SK-N-SH treated with all-trans-retinoic acid at 6 μM for 48 hours (cell line): ENCODE measurements around the gene SLC25A20.

Experiments
- ATAC-seq: fragments of 200-7000 bp; cut with Tn5 transposase; 3 replicates; pipeline ENCODE4 v1.9.1; 2020; ENCODE audit warnings: mild to moderate bottlenecking, moderate library complexity
- ARNTL ChIP-seq: fragments of 450-650 bp; formaldehyde crosslinking; IDR thresholded peaks from 2 replicates; pipeline ENCODE4 v1.5.0; 2020; ENCODE audit warnings: low read depth, mild to moderate bottlenecking, moderate library complexity, borderline replicate concordance
- BACH2 ChIP-seq: fragments of 250-450 bp; sonication (Bioruptor Pico); IDR thresholded peaks from 2 replicates; pipeline ENCODE4 v1.9.0; 2021; ENCODE audit warnings: mild to moderate bottlenecking, borderline replicate concordance
- ESRRG ChIP-seq: fragments of 250-450 bp; sonication (Bioruptor Pico); IDR thresholded peaks from 2 replicates; pipeline ENCODE4 v1.6.1; 2021; ENCODE audit warnings: mild to moderate bottlenecking
- GLIS3 ChIP-seq: fragments of 250-450 bp; sonication (Bioruptor Pico); IDR thresholded peaks from 2 replicates; pipeline ENCODE4 v1.5.0; 2020; ENCODE audit warnings: mild to moderate bottlenecking, moderate library complexity
- ISL1 ChIP-seq: fragments of 250-450 bp; sonication (Bioruptor Pico); IDR thresholded peaks from 2 replicates; pipeline ENCODE4 v2.1.2; 2022; ENCODE audit warnings: mild to moderate bottlenecking, moderate library complexity
- OSR1 ChIP-seq: fragments of 250-450 bp; sonication (Bioruptor Pico); IDR thresholded peaks from 2 replicates; pipeline ENCODE4 v1.8.0; 2022; ENCODE audit warnings: moderate library complexity, mild to moderate bottlenecking, inconsistent platforms
- PPARA ChIP-seq: fragments of 250-450 bp; sonication (Bioruptor Pico); IDR thresholded peaks from 2 replicates; pipeline ENCODE4 v1.5.0; 2020; ENCODE audit warnings: mild to moderate bottlenecking, borderline replicate concordance
- RARB ChIP-seq: fragments of 250-450 bp; sonication (Bioruptor Pico); IDR thresholded peaks from 2 replicates; pipeline ENCODE4 v1.8.0; 2021; ENCODE audit warnings: mild to moderate bottlenecking, moderate library complexity
- SNAI2 ChIP-seq: fragments of 250-450 bp; sonication (Bioruptor Pico); IDR thresholded peaks from 2 replicates; pipeline ENCODE4 v1.5.0; 2020; ENCODE audit warnings: mild to moderate bottlenecking, moderate library complexity
- TCF4 ChIP-seq: fragments of 250-450 bp; sonication (Bioruptor Pico); IDR thresholded peaks from 2 replicates; pipeline ENCODE4 v1.8.0; 2021; ENCODE audit warnings: mild to moderate bottlenecking, moderate library complexity, borderline replicate concordance
- TOX ChIP-seq: fragments of 250-450 bp; sonication (Bioruptor Pico); IDR thresholded peaks from 2 replicates; pipeline ENCODE4 v1.8.0; 2021; ENCODE audit warnings: mild to moderate bottlenecking, moderate library complexity, borderline replicate concordance
- ZC3H10 ChIP-seq: fragments of 250-450 bp; sonication (Bioruptor Pico); IDR thresholded peaks from 2 replicates; pipeline ENCODE4 v1.5.1; 2021; ENCODE audit warnings: mild to moderate bottlenecking, moderate library complexity
- ZFP30 ChIP-seq: fragments of 450-650 bp; formaldehyde crosslinking; IDR thresholded peaks from 2 replicates; pipeline ENCODE4 v1.5.0; 2022; ENCODE audit warnings: mild to moderate bottlenecking, moderate library complexity
- ZNF565 ChIP-seq: fragments of 450-650 bp; formaldehyde crosslinking; conservative IDR thresholded peaks from 2 replicates; pipeline ENCODE4 v1.5.0; 2020; ENCODE audit warnings: low read depth, mild to moderate bottlenecking, moderate library complexity
- ZNF70 ChIP-seq: fragments of 450-650 bp; formaldehyde crosslinking; IDR thresholded peaks from 2 replicates; pipeline ENCODE4 v1.5.0; 2020; ENCODE audit warnings: mild to moderate bottlenecking, moderate library complexity
- TF ChIP-seq, protein P1 (sequence below): fragments of 250-450 bp; sonication (Bioruptor Pico); IDR thresholded peaks from 2 replicates; pipeline ENCODE4 v1.8.0; 2020; ENCODE audit warnings: mild to moderate bottlenecking, moderate library complexity, borderline replicate concordance
- TF ChIP-seq, protein P2 (sequence below): fragments of 250-450 bp; sonication (Bioruptor Pico); IDR thresholded peaks from 2 replicates; pipeline ENCODE4 v1.5.0; 2020; ENCODE audit warnings: mild to moderate bottlenecking, moderate library complexity
- TF ChIP-seq, protein P3 (sequence below): fragments of 250-450 bp; sonication (Bioruptor Pico); IDR thresholded peaks from 2 replicates; pipeline ENCODE4 v1.8.0; 2021; ENCODE audit warnings: low read depth, mild to moderate bottlenecking, moderate library complexity, borderline replicate concordance
- TF ChIP-seq, protein P4 (sequence below): fragments of 250-450 bp; sonication (Bioruptor Pico); IDR thresholded peaks from 2 replicates; pipeline ENCODE4 v1.5.1; 2021; ENCODE audit warnings: mild to moderate bottlenecking, moderate library complexity
- TF ChIP-seq, protein P5 (sequence below): fragments of 250-450 bp; sonication (Bioruptor Pico); IDR thresholded peaks from 2 replicates; pipeline ENCODE4 v1.5.1; 2020; ENCODE audit warnings: low read depth, mild to moderate bottlenecking, moderate library complexity

SLC25A20 gene

DNA sequence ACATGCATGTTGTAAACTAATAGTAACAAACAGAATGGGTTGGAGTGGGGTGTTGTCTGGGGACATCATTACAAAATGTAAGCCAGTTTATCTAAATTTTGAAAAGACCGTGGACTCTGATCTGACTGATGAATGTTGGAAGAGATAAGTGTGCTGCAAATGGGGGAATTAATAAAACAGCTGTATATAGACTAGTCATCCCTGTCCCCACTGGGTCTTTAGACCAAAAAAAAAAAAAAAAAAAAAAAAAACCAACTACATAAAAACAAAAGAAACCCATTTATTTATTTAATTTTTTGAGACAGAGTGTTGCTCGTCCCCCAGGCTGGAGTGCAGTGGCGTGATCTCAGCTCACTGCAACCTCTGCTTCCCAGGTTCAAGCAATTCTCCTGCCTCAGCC lies 40.0 kb upstream of the SLC25A20 start:
- TF ChIP-seq, protein P1, sequence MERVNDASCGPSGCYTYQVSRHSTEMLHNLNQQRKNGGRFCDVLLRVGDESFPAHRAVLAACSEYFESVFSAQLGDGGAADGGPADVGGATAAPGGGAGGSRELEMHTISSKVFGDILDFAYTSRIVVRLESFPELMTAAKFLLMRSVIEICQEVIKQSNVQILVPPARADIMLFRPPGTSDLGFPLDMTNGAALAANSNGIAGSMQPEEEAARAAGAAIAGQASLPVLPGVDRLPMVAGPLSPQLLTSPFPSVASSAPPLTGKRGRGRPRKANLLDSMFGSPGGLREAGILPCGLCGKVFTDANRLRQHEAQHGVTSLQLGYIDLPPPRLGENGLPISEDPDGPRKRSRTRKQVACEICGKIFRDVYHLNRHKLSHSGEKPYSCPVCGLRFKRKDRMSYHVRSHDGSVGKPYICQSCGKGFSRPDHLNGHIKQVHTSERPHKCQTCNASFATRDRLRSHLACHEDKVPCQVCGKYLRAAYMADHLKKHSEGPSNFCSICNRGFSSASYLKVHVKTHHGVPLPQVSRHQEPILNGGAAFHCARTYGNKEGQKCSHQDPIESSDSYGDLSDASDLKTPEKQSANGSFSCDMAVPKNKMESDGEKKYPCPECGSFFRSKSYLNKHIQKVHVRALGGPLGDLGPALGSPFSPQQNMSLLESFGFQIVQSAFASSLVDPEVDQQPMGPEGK (CRISPR knock-in tag) = no peak
- TF ChIP-seq GLIS3 (CRISPR knock-in tag) (no peak), ZNF565 (CRISPR knock-in tag) (no peak), ARNTL (CRISPR knock-in tag) (no peak), ZFP30 (CRISPR knock-in tag) (no peak), TCF4 (CRISPR knock-in tag) (no peak), RARB (CRISPR knock-in tag) (no peak), TOX (CRISPR knock-in tag) (no peak), SNAI2 (no peak), ZC3H10 (CRISPR knock-in tag) (no peak), ZNF70 (no peak), PPARA (no peak), BACH2 (CRISPR knock-in tag) (no peak), OSR1 (CRISPR knock-in tag) (no peak)
- TF ChIP-seq, protein P2, sequence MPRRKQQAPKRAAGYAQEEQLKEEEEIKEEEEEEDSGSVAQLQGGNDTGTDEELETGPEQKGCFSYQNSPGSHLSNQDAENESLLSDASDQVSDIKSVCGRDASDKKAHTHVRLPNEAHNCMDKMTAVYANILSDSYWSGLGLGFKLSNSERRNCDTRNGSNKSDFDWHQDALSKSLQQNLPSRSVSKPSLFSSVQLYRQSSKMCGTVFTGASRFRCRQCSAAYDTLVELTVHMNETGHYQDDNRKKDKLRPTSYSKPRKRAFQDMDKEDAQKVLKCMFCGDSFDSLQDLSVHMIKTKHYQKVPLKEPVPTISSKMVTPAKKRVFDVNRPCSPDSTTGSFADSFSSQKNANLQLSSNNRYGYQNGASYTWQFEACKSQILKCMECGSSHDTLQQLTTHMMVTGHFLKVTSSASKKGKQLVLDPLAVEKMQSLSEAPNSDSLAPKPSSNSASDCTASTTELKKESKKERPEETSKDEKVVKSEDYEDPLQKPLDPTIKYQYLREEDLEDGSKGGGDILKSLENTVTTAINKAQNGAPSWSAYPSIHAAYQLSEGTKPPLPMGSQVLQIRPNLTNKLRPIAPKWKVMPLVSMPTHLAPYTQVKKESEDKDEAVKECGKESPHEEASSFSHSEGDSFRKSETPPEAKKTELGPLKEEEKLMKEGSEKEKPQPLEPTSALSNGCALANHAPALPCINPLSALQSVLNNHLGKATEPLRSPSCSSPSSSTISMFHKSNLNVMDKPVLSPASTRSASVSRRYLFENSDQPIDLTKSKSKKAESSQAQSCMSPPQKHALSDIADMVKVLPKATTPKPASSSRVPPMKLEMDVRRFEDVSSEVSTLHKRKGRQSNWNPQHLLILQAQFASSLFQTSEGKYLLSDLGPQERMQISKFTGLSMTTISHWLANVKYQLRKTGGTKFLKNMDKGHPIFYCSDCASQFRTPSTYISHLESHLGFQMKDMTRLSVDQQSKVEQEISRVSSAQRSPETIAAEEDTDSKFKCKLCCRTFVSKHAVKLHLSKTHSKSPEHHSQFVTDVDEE (CRISPR knock-in tag) = no peak
- TF ChIP-seq, protein P3, sequence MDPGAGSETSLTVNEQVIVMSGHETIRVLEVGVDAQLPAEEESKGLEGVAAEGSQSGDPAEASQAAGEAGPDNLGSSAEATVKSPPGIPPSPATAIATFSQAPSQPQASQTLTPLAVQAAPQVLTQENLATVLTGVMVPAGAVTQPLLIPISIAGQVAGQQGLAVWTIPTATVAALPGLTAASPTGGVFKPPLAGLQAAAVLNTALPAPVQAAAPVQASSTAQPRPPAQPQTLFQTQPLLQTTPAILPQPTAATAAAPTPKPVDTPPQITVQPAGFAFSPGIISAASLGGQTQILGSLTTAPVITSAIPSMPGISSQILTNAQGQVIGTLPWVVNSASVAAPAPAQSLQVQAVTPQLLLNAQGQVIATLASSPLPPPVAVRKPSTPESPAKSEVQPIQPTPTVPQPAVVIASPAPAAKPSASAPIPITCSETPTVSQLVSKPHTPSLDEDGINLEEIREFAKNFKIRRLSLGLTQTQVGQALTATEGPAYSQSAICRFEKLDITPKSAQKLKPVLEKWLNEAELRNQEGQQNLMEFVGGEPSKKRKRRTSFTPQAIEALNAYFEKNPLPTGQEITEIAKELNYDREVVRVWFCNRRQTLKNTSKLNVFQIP (CRISPR knock-in tag) = no peak
- TF ChIP-seq, protein P4, sequence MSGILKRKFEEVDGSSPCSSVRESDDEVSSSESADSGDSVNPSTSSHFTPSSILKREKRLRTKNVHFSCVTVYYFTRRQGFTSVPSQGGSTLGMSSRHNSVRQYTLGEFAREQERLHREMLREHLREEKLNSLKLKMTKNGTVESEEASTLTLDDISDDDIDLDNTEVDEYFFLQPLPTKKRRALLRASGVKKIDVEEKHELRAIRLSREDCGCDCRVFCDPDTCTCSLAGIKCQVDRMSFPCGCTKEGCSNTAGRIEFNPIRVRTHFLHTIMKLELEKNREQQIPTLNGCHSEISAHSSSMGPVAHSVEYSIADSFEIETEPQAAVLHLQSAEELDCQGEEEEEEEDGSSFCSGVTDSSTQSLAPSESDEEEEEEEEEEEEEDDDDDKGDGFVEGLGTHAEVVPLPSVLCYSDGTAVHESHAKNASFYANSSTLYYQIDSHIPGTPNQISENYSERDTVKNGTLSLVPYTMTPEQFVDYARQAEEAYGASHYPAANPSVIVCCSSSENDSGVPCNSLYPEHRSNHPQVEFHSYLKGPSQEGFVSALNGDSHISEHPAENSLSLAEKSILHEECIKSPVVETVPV (CRISPR knock-in tag) = no peak
- TF ChIP-seq, protein P5, sequence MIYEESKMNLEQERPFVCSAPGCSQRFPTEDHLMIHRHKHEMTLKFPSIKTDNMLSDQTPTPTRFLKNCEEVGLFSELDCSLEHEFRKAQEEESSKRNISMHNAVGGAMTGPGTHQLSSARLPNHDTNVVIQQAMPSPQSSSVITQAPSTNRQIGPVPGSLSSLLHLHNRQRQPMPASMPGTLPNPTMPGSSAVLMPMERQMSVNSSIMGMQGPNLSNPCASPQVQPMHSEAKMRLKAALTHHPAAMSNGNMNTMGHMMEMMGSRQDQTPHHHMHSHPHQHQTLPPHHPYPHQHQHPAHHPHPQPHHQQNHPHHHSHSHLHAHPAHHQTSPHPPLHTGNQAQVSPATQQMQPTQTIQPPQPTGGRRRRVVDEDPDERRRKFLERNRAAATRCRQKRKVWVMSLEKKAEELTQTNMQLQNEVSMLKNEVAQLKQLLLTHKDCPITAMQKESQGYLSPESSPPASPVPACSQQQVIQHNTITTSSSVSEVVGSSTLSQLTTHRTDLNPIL (CRISPR knock-in tag) = no peak
- no peak for ATAC-seq

DNA sequence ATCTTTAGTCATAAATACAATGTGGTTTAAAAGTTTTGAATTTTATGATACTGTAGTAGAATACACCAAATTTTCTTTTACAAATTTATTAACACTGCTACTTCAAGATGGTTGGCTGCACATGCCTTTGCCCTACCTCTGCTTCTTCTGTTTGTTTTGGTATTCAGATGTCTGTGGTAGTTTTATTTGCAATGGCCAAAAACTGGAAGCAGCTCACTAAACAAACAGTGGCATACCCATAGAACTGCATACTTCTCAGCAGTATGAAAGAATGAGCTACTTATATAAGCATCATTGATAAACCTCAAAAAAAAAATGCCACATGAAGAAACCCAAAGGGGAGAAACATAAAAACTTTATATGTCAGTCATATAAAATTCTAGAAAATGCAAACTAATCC lies 39.5 kb upstream of the SLC25A20 start:
- TF ChIP-seq ZFP30 (CRISPR knock-in tag) (no peak), TOX (CRISPR knock-in tag) (no peak), SNAI2 (no peak), ISL1 (no peak), PPARA (no peak), BACH2 (CRISPR knock-in tag) (no peak), ZC3H10 (CRISPR knock-in tag) (no peak), ZNF70 (no peak), ESRRG (CRISPR knock-in tag) (no peak), RARB (CRISPR knock-in tag) (no peak)
- TF ChIP-seq, protein P1 (CRISPR knock-in tag) = no peak
- TF ChIP-seq, protein P4 (CRISPR knock-in tag) = no peak
- TF ChIP-seq, protein P5 (CRISPR knock-in tag) = no peak
- TF ChIP-seq, all 23 proteins: peak for 0
- ATAC-seq = no peak
